ENCODE results near the gene TRIP13. TPM values are rescaled to one million over a fixed set of nuclear protein-coding genes. Genes with fewer than 3 reads are reported as not detected.

TRIP13 gene
- total and polyA plus RNA-seq, 12 donors = 0.30 to 5.0 (median 0.78) TPM

- H3K27ac ChIP-seq = no peak overlapping the region
- peaks cover 0 to 42% of the 10 kb centered on the region in 2 donors for H3K36me3 ChIP-seq (replicated peaks in 1 of 2)
- DNase-seq = no peak
- H3K4me1 ChIP-seq (replicated peaks in 1 of 2) = peaks cover 8 to 17% of the 10 kb centered on the region in 2 donors
- no peaks in the 10 kb centered on the region for H3K9me3 ChIP-seq (replicated peaks in 1 of 3)
- TF ChIP-seq CTCF (IDR thresholded peaks at IDR 0.05) (no peak), POLR2A (IDR thresholded peaks at IDR 0.05) (no peak)
- intact Hi-C loops (cut with DNase I) = loop anchor here in 1 of 2 donors (10.0 kb wide), 1 partner anchor 416 kb away; no protein-coding TSS in a partner anchor
- WGBS, 4 donors = 71 to 81% (median 75%) methylated on average over 33 to 34 of the region's 34 CpGs
- H3K27me3 ChIP-seq = no peaks in the 10 kb centered on the region
- peak overlapping the region in 1 of 4 donors; percentile 100 for H3K4me3 ChIP-seq
These were observed 1.4 kb upstream of the TRIP13 start for GRCh38 chr5:891117-891836.

GRCh38 chr5:891837-892393 lies 769 bp upstream of the TRIP13 start:
- Histone ChIP-seq H3K9me3 (replicated peaks in 1 of 3) (no peaks in the 10 kb centered on the region), H3K27ac (peak overlapping the region in 4 of 5 donors; percentile 71 to 98 (median 76))

GRCh38 chr5:893137-893506 lies 438 bp downstream of the TRIP13 start:
- 0 to 1% (median 0%) methylated on average over 5 to 31 of the region's 31 CpGs for WGBS, 4 donors
- peaks cover 0 to 24% of the 10 kb centered on the region in 2 donors for H3K36me3 ChIP-seq (replicated peaks in 1 of 2)
- TF ChIP-seq CTCF (IDR thresholded peaks at IDR 0.05) (no peak), POLR2A (IDR thresholded peaks at IDR 0.05) (no peak)
- no peaks in the 10 kb centered on the region for H3K27me3 ChIP-seq
- intact Hi-C loops (cut with DNase I) = loop anchor here in 1 of 2 donors (10.0 kb wide), 1 partner anchor 418 kb away; no protein-coding TSS in a partner anchor
- peaks cover 8 to 17% of the 10 kb centered on the region in 2 donors for H3K4me1 ChIP-seq (replicated peaks in 1 of 2)
- peak overlapping the region in 2 of 4 donors; percentile 65 to 100 for H3K4me3 ChIP-seq
- H3K27ac ChIP-seq = no peak overlapping the region
- no peak for DNase-seq
- H3K9me3 ChIP-seq (replicated peaks in 1 of 3) = no peaks in the 10 kb centered on the region

More at GRCh38 chr5:891837-892393, 769 bp upstream of the TRIP13 start:
- TF ChIP-seq POLR2A (IDR thresholded peaks at IDR 0.05) (no peak), CTCF (IDR thresholded peaks at IDR 0.05) (no peak)
- 9 to 15% (median 13%) methylated on average over 17 to 25 of the region's 25 CpGs for WGBS, 4 donors
- Histone ChIP-seq H3K27me3 (no peaks in the 10 kb centered on the region), H3K4me3 (peak overlapping the region; percentile 1 to 100 (median 64)), H3K36me3 (replicated peaks in 1 of 2) (peaks cover 0 to 35% of the 10 kb centered on the region in 2 donors), H3K4me1 (replicated peaks in 1 of 2) (peaks cover 8 to 17% of the 10 kb centered on the region in 2 donors)
- intact Hi-C loops (cut with DNase I) = loop anchor here in 1 of 2 donors (10.0 kb wide), 1 partner anchor 417 kb away; no protein-coding TSS in a partner anchor
- peak in 5 of 7 donors; percentile 23 to 40 (median 25) for DNase-seq

GRCh38 chr5:893711-894110 lies 1.0 kb downstream of the TRIP13 start:
- no peak for DNase-seq
- Histone ChIP-seq H3K4me3 (no peak overlapping the region), H3K4me1 (replicated peaks in 1 of 2) (peaks cover 8 to 17% of the 10 kb centered on the region in 2 donors), H3K36me3 (replicated peaks in 1 of 2) (peaks cover 0 to 18% of the 10 kb centered on the region in 2 donors), H3K9me3 (replicated peaks in 1 of 3) (no peaks in the 10 kb centered on the region), H3K27ac (no peak overlapping the region), H3K27me3 (no peaks in the 10 kb centered on the region)
- intact Hi-C loops (cut with DNase I) = loop anchor here in 1 of 2 donors (10.0 kb wide), 1 partner anchor 419 kb away; no protein-coding TSS in a partner anchor
- 83 to 92% (median 88%) methylated on average over 4 to 9 of the region's 9 CpGs for WGBS, 4 donors
- TF ChIP-seq CTCF (IDR thresholded peaks at IDR 0.05) = no peak
- no peak for TF ChIP-seq POLR2A (IDR thresholded peaks at IDR 0.05)
